ENCODE data around the gene OR2C3.
"Not testable (repeated sequence)": the region's sequence is repeated elsewhere in the genome, so short reads cannot be mapped to it uniquely, and the experiment has no call there.

OR2C3 gene

DNA sequence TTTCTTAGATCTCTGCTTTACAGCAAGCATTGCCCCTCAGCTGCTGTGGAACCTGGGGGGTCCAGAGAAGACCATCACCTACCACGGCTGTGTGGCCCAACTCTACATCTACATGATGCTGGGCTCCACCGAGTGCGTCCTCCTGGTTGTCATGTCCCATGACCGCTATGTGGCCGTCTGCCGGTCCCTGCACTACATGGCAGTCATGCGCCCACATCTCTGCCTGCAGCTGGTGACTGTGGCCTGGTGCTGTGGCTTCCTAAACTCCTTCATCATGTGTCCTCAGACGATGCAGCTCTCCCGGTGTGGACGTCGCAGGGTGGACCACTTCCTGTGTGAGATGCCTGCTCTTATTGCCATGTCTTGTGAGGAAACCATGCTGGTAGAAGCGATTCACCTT lies 44.9 kb downstream of the OR2C3 start:
- H3K27me3 Mint-ChIP-seq (ENCODE audit: low read depth), result peaks cover 2% of the 10 kb centered on the region
- no peak overlapping the region for H3K4me3 Mint-ChIP-seq
- no peak for DNase-seq (ENCODE audit: low spot score)
- no peak overlapping the region for H3K27ac Mint-ChIP-seq
- H3K4me1 Mint-ChIP-seq (ENCODE audit: low read depth), result no peaks in the 10 kb centered on the region
- H3K9me3 Mint-ChIP-seq, result no peaks in the 10 kb centered on the region
- no peaks in the 10 kb centered on the region for H3K36me3 Mint-ChIP-seq (ENCODE audit: low read depth)

DNA sequence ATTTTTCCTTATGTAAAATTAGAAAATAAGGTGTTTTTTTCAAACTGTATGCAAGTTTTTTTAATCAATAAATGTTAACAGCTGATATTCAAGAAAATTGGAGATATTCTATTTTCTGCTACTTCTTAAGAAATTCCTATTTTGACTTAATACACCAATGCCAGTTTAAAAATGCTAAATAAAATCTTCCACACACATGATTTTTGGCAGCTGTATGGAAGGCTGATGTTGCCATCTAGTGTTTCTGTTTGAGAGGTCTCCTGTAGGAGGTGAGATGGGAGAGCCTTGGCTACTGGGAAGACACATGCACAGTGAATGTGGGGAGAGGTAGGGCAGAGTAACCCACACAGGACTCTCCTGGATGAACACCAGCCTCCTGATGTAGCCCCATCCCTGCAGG lies 49.2 kb downstream of the OR2C3 start:
- Mint-ChIP-seq H3K9me3 (no peaks in the 10 kb centered on the region), H3K4me3 (no peak overlapping the region), H3K27ac (no peak overlapping the region), H3K4me1 (ENCODE audit: low read depth) (no peaks in the 10 kb centered on the region), H3K27me3 (ENCODE audit: low read depth) (peaks cover 5% of the 10 kb centered on the region), H3K36me3 (ENCODE audit: low read depth) (no peaks in the 10 kb centered on the region)
- DNase-seq (ENCODE audit: low spot score), result no peak

DNA sequence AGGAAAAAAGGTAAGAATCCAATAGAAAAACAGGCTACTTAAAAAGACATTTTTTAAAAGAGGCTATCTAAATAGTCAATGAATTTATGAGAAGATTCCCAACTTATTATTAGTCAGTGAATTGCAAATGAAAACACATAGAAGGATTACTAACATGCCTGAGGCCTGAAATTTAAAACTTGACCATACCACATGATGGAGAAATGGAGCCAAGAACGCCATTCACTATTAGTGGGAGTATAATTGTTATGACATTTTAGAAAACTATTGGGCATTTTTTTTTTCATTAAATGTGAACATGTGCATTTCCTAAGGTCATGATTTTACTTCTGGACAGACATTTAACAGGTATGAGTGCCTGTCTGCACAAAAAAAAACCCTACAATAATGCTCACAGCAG lies 53.5 kb downstream of the OR2C3 start:
- no peak overlapping the region for H3K4me3 Mint-ChIP-seq
- no peaks in the 10 kb centered on the region for H3K9me3 Mint-ChIP-seq
- peaks cover 3% of the 10 kb centered on the region for H3K27me3 Mint-ChIP-seq (ENCODE audit: low read depth)
- no peaks in the 10 kb centered on the region for H3K4me1 Mint-ChIP-seq (ENCODE audit: low read depth)
- no peaks in the 10 kb centered on the region for H3K36me3 Mint-ChIP-seq (ENCODE audit: low read depth)
- no peak for DNase-seq (ENCODE audit: low spot score)
- H3K27ac Mint-ChIP-seq, result no peak overlapping the region

DNA sequence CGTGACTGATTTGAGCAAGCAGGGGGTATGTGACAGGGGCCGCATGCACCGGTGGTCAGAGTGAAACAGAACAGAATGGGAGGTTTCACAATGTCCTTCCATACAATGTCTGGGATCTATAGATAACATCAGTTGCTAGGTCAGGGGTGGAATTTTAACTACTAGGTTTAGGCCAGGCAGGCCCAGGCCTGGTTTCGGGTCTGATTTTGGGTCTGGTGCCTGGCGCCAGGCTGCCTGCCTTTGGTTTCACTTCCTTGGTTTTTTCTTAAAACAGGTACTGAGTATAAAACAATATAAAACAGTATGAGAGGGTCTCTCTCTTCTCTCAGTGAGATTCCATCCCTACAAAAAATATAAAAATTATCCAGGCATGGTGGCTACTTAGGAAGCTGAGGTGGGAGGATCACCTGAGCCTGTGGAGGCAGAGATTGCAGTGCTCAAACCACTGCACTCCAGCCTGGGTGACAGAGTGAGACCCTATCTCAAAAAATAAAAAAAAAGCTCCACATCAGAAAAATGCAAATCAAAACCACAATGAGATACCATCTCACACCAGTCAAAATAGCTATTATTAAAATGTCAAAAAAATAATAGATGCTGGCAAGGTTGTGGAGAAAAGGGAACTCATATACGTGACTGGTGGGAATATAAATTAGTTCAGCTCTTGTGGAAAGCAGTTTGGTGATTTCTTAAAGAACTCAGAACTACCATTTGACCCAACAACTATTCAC lies 59.7 kb downstream of the OR2C3 start:
- not testable (repeated sequence) for H3K9me3 Mint-ChIP-seq; H3K4me1 Mint-ChIP-seq (ENCODE audit: low read depth); DNase-seq (ENCODE audit: low spot score); H3K36me3 Mint-ChIP-seq (ENCODE audit: low read depth); H3K27ac Mint-ChIP-seq; H3K4me3 Mint-ChIP-seq; H3K27me3 Mint-ChIP-seq (ENCODE audit: low read depth)

DNA sequence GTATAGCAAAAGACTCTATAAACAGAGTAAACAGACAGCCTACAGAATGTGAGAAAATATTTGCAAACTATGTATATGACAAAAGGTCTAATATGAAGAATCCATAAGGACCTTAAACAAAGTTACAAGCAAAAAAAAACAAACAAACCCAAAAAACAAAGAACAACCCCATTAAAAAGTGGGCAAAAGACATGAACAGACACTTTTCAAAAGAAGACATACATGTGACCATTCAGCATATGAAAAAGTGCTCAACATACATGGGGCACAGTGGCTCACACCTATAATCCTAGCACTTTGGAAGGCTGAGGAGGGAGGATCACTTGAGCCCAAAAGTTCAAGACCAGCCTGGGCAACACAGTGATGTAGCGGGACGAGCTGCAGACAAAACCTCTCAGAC lies 60.4 kb downstream of the OR2C3 start:
- Mint-ChIP-seq H3K27ac (no peak overlapping the region), H3K4me3 (no peak overlapping the region), H3K36me3 (ENCODE audit: low read depth) (no peaks in the 10 kb centered on the region), H3K27me3 (ENCODE audit: low read depth) (no peaks in the 10 kb centered on the region), H3K9me3 (no peaks in the 10 kb centered on the region), H3K4me1 (ENCODE audit: low read depth) (no peaks in the 10 kb centered on the region)
- no peak for DNase-seq (ENCODE audit: low spot score)
